Measurements from ENCODE around the gene ROPN1.

Gene ROPN1

DNA sequence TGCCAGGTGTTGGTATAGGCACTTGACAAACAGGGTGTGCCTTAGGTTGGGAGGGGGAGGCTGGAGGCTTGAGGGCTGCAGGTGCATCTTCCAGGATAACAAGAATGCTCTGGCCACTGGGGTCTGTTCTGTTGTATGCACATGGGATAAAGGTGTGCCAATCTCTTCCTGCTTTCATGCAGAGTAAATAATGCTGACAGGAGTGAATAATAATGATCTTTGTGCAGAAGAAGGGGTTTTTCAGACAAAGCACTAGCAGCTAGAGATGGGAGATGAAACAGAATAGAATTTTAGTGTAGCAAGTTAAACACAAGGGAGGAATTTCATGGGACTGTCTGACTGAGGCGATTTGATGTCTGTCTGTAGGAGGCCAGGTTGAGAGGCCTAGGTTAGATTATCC lies 1.9 kb upstream of the ROPN1 start (continued):
- TF ChIP-seq, protein P1, sequence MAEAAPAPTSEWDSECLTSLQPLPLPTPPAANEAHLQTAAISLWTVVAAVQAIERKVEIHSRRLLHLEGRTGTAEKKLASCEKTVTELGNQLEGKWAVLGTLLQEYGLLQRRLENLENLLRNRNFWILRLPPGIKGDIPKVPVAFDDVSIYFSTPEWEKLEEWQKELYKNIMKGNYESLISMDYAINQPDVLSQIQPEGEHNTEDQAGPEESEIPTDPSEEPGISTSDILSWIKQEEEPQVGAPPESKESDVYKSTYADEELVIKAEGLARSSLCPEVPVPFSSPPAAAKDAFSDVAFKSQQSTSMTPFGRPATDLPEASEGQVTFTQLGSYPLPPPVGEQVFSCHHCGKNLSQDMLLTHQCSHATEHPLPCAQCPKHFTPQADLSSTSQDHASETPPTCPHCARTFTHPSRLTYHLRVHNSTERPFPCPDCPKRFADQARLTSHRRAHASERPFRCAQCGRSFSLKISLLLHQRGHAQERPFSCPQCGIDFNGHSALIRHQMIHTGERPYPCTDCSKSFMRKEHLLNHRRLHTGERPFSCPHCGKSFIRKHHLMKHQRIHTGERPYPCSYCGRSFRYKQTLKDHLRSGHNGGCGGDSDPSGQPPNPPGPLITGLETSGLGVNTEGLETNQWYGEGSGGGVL (tag by site-specific recombination; IDR thresholded peaks at IDR 0.05), result no peak
- TF ChIP-seq GLIS1 (tag by site-specific recombination; IDR thresholded peaks at IDR 0.05) (no peak), ZNF521 (tag by site-specific recombination; IDR thresholded peaks at IDR 0.05) (no peak), ZBTB8A (tag by site-specific recombination; IDR thresholded peaks at IDR 0.05) (no peak)
- TF ChIP-seq, protein P2, sequence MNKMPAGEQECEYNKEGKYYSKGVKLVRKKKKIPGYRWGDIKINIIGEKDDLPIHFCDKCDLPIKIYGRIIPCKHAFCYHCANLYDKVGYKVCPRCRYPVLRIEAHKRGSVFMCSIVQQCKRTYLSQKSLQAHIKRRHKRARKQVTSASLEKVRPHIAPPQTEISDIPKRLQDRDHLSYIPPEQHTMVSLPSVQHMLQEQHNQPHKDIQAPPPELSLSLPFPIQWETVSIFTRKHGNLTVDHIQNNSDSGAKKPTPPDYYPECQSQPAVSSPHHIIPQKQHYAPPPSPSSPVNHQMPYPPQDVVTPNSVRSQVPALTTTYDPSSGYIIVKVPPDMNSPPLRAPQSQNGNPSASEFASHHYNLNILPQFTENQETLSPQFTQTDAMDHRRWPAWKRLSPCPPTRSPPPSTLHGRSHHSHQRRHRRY (tag by site-specific recombination; IDR thresholded peaks at IDR 0.05), result no peak

DNA sequence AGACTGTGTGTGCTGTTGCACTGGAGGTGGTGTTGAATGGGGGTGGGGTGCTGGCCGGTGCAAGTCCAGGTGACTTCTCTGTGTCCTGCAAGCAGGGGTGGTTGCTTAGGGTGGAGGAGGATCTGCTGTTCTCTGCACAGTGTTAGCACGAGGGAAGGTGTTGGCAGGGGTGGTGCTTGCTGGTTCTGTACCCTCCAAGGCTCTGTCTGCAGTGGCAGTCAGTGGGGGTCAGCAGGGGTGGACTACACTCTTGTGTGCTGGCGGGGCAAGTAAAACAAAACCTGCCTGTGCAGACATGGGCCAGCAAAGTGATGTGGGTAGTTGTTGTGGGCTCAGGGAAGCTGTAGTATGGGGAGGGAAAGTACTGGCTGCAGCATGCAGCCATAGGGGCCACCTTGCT lies 5.5 kb downstream of the ROPN1 start:
- H3K9me3 ChIP-seq (ENCODE audit: control insufficient read depth, insufficient read depth, low read depth, low read length), result no peaks in the 10 kb centered on the region
- TF ChIP-seq ZNF10 (tag by site-specific recombination; IDR thresholded peaks at IDR 0.05) (no peak), SALL2 (tag by site-specific recombination; IDR thresholded peaks at IDR 0.05; ENCODE audit: borderline replicate concordance) (no peak), HOXD13 (CRISPR knock-in tag; IDR thresholded peaks at IDR 0.05; ENCODE audit: borderline replicate concordance) (no peak), EGR2 (tag by site-specific recombination; IDR thresholded peaks at IDR 0.05; ENCODE audit: low read depth) (no peak), ZNF658 (tag by site-specific recombination; IDR thresholded peaks at IDR 0.05) (no peak), ZFP69B (tag by site-specific recombination; IDR thresholded peaks at IDR 0.05) (no peak), ZNF423 (tag by site-specific recombination; IDR thresholded peaks at IDR 0.05) (no peak), ZNF223 (tag by site-specific recombination; IDR thresholded peaks at IDR 0.05) (no peak), KLF8 (tag by site-specific recombination; IDR thresholded peaks at IDR 0.05) (no peak), ZNF544 (tag by site-specific recombination; IDR thresholded peaks at IDR 0.05) (no peak), ZNF610 (tag by site-specific recombination; IDR thresholded peaks at IDR 0.05; ENCODE audit: borderline replicate concordance) (no peak), BCL11A (tag by site-specific recombination; IDR thresholded peaks at IDR 0.05; ENCODE audit: low read depth) (no peak), SCRT1 (tag by site-specific recombination; IDR thresholded peaks at IDR 0.05; ENCODE audit: borderline replicate concordance) (no peak), ZIC2 (tag by site-specific recombination; IDR thresholded peaks at IDR 0.05) (no peak), ZNF138 (tag by site-specific recombination; IDR thresholded peaks at IDR 0.05; ENCODE audit: borderline replicate concordance) (no peak), ZNF837 (tag by site-specific recombination; IDR thresholded peaks at IDR 0.05) (no peak)
- TF ChIP-seq, protein P3, sequence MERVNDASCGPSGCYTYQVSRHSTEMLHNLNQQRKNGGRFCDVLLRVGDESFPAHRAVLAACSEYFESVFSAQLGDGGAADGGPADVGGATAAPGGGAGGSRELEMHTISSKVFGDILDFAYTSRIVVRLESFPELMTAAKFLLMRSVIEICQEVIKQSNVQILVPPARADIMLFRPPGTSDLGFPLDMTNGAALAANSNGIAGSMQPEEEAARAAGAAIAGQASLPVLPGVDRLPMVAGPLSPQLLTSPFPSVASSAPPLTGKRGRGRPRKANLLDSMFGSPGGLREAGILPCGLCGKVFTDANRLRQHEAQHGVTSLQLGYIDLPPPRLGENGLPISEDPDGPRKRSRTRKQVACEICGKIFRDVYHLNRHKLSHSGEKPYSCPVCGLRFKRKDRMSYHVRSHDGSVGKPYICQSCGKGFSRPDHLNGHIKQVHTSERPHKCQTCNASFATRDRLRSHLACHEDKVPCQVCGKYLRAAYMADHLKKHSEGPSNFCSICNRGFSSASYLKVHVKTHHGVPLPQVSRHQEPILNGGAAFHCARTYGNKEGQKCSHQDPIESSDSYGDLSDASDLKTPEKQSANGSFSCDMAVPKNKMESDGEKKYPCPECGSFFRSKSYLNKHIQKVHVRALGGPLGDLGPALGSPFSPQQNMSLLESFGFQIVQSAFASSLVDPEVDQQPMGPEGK (tag by site-specific recombination; IDR thresholded peaks at IDR 0.05), result no peak
- TF ChIP-seq, protein P4, sequence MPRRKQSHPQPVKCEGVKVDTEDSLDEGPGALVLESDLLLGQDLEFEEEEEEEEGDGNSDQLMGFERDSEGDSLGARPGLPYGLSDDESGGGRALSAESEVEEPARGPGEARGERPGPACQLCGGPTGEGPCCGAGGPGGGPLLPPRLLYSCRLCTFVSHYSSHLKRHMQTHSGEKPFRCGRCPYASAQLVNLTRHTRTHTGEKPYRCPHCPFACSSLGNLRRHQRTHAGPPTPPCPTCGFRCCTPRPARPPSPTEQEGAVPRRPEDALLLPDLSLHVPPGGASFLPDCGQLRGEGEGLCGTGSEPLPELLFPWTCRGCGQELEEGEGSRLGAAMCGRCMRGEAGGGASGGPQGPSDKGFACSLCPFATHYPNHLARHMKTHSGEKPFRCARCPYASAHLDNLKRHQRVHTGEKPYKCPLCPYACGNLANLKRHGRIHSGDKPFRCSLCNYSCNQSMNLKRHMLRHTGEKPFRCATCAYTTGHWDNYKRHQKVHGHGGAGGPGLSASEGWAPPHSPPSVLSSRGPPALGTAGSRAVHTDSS (tag by site-specific recombination; IDR thresholded peaks at IDR 0.05), result no peak
- TF ChIP-seq, protein P5, sequence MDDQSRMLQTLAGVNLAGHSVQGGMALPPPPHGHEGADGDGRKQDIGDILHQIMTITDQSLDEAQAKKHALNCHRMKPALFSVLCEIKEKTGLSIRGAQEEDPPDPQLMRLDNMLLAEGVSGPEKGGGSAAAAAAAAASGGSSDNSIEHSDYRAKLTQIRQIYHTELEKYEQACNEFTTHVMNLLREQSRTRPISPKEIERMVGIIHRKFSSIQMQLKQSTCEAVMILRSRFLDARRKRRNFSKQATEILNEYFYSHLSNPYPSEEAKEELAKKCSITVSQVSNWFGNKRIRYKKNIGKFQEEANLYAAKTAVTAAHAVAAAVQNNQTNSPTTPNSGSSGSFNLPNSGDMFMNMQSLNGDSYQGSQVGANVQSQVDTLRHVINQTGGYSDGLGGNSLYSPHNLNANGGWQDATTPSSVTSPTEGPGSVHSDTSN (CRISPR knock-in tag; IDR thresholded peaks at IDR 0.05), result no peak
- TF ChIP-seq, protein P6, sequence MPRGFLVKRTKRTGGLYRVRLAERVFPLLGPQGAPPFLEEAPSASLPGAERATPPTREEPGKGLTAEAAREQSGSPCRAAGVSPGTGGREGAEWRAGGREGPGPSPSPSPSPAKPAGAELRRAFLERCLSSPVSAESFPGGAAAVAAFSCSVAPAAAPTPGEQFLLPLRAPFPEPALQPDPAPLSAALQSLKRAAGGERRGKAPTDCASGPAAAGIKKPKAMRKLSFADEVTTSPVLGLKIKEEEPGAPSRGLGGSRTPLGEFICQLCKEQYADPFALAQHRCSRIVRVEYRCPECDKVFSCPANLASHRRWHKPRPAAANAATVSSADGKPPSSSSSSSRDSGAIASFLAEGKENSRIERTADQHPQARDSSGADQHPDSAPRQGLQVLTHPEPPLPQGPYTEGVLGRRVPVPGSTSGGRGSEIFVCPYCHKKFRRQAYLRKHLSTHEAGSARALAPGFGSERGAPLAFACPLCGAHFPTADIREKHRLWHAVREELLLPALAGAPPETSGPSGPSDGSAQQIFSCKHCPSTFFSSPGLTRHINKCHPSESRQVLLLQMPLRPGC (tag by site-specific recombination; IDR thresholded peaks at IDR 0.05), result no peak
- H3K4me3 ChIP-seq (ENCODE audit: low read depth, low read length), result no peak overlapping the region
- no peaks in the 10 kb centered on the region for H3K4me1 ChIP-seq (ENCODE audit: control insufficient read depth, insufficient read depth, low read length)
- H3K27ac ChIP-seq (ENCODE audit: extremely low read depth, low read depth, low read length), result no peak overlapping the region
- POLR2A ChIA-PET, result no interaction called here
- CTCF ChIA-PET, result interaction anchor here (0.6 kb wide), 2 partner anchors 74 to 80 kb away, joined by 3 read pairs; no protein-coding TSS in a partner anchor
- no peaks in the 10 kb centered on the region for H3K36me3 ChIP-seq (ENCODE audit: control insufficient read depth in 2 of 2, insufficient read depth in 1 of 2, low read length in 2 of 2)
